Loucy (cell line): ENCODE data around the gene UQCRC1.

ENCODE experiments used
- H2AFZ ChIP-seq: fragments of 200-600 bp; sonication (generic); 2 replicates; pipeline ENCODE4 v1.6.0; 2016; ENCODE audit warnings: antibody characterized with exemption, mild to moderate bottlenecking, low read length, moderate library complexity
- H3F3A ChIP-seq: fragments of 200-600 bp; 2 replicates; pipeline ENCODE4 v1.6.0; 2016; ENCODE audit warnings: antibody characterized with exemption, low read depth, mild to moderate bottlenecking
- H3K27me3 ChIP-seq: fragments of 200-600 bp; sonication (generic); 2 replicates; pipeline ENCODE4 v1.6.1; 2014; ENCODE audit warnings: low read length, mild to moderate bottlenecking; ENCODE audit not compliant: insufficient read depth, poor library complexity, severe bottlenecking
- H3K36me3 ChIP-seq: fragments of 200-600 bp; sonication (generic); 2 replicates; pipeline ENCODE4 v1.6.1; 2016; ENCODE audit warnings: low read length; ENCODE audit not compliant: insufficient read depth
- H3K4me1 ChIP-seq: fragments of 200-600 bp; sonication (generic); 2 replicates; pipeline ENCODE4 v1.5.1; 2014; ENCODE audit warnings: low read length, mild to moderate bottlenecking; ENCODE audit not compliant: insufficient read depth, poor library complexity, severe bottlenecking
- H3K4me2 ChIP-seq: fragments of 200-600 bp; sonication (generic); 2 replicates; pipeline ENCODE4 v1.6.0; 2014; ENCODE audit warnings: antibody characterized with exemption, low read length, low read depth, mild to moderate bottlenecking; ENCODE audit not compliant: poor library complexity, severe bottlenecking
- H3K4me3 ChIP-seq: fragments of 200-600 bp; sonication (generic); 2 replicates; pipeline ENCODE4 v1.5.1; 2014; ENCODE audit warnings: low read length, mild to moderate bottlenecking, mixed read lengths; ENCODE audit not compliant: poor library complexity, severe bottlenecking
- H3K79me2 ChIP-seq: fragments of 200-600 bp; sonication (generic); 2 replicates; pipeline ENCODE4 v1.6.1; 2014; ENCODE audit warnings: low read length; ENCODE audit not compliant: insufficient read depth
- H3K9ac ChIP-seq: fragments of 200-600 bp; sonication (generic); 2 replicates; pipeline ENCODE4 v1.6.0; 2014; ENCODE audit warnings: mild to moderate bottlenecking, low read depth, low read length, moderate library complexity; ENCODE audit not compliant: poor library complexity, severe bottlenecking
- H3K9me2 ChIP-seq: fragments of 200-600 bp; sonication (generic); replicated peaks from 2 replicates; pipeline ENCODE4 v1.6.1; 2016; ENCODE audit warnings: low read depth, low read length, mixed read lengths
- H3K9me3 ChIP-seq: fragments of 200-600 bp; sonication (generic); 2 replicates; pipeline ENCODE4 v1.6.1; 2014; ENCODE audit warnings: mild to moderate bottlenecking, antibody characterized with exemption, low read length, low read depth; ENCODE audit not compliant: insufficient read depth
- H4K20me1 ChIP-seq: fragments of 200-600 bp; sonication (generic); 2 replicates; pipeline ENCODE4 v1.6.0; 2014; ENCODE audit warnings: antibody characterized with exemption, low read length, mild to moderate bottlenecking; ENCODE audit not compliant: insufficient read depth, poor library complexity, severe bottlenecking
- CTCF ChIP-seq: fragments of 200-600 bp; sonication (generic); conservative IDR thresholded peaks from 2 replicates; pipeline ENCODE4 v1.5.1; 2014; ENCODE audit warnings: mild to moderate bottlenecking, antibody characterized with exemption, low read length
- EZH2phosphoT487 ChIP-seq: fragments of 200-600 bp; IDR thresholded peaks from 2 replicates; pipeline ENCODE4 v1.6.1; 2018; ENCODE audit warnings: antibody characterized with exemption, mild to moderate bottlenecking, moderate library complexity, borderline replicate concordance

The UQCRC1 gene

GRCh38 chr3:48572517-48572916 is 36.9 kb downstream of the UQCRC1 start:
- Histone ChIP-seq H3K4me3 (no peak overlapping the region), H3K4me1 (no peaks in the 10 kb centered on the region), H3K4me2 (no peak overlapping the region), H3K9me3 (no peaks in the 10 kb centered on the region), H3K79me2 (no peaks in the 10 kb centered on the region), H4K20me1 (no peaks in the 10 kb centered on the region), H3K9me2 (no peaks in the 10 kb centered on the region), H3K9ac (no peak overlapping the region), H3F3A (no peaks in the 10 kb centered on the region), H3K36me3 (no peaks in the 10 kb centered on the region), H2AFZ (no peak overlapping the region), H3K27me3 (no peaks in the 10 kb centered on the region)
- TF ChIP-seq CTCF (no peak), EZH2phosphoT487 (no peak)

GRCh38 chr3:48571938-48572337 is 37.5 kb downstream of the UQCRC1 start:
- no peaks in the 10 kb centered on the region for H3K36me3 ChIP-seq
- H3K9me2 ChIP-seq = no peaks in the 10 kb centered on the region
- TF ChIP-seq CTCF (no peak), EZH2phosphoT487 (no peak)

GRCh38 chr3:48569808-48570450 is 39.5 kb downstream of the UQCRC1 start:
- TF ChIP-seq CTCF = no peak
- no peak for TF ChIP-seq EZH2phosphoT487
- no peaks in the 10 kb centered on the region for H4K20me1 ChIP-seq

More at GRCh38 chr3:48571938-48572337, 37.5 kb downstream of the UQCRC1 start:
- H3K9me3 ChIP-seq = no peaks in the 10 kb centered on the region
- no peak overlapping the region for H2AFZ ChIP-seq
- H3K4me2 ChIP-seq = no peak overlapping the region
- no peaks in the 10 kb centered on the region for H3K4me1 ChIP-seq
- no peak overlapping the region for H3K9ac ChIP-seq
- H3K79me2 ChIP-seq = no peaks in the 10 kb centered on the region
- H4K20me1 ChIP-seq = no peaks in the 10 kb centered on the region
- H3K27me3 ChIP-seq = no peaks in the 10 kb centered on the region
- H3K4me3 ChIP-seq = no peak overlapping the region
- no peaks in the 10 kb centered on the region for H3F3A ChIP-seq

More at GRCh38 chr3:48569808-48570450, 39.5 kb downstream of the UQCRC1 start:
- Histone ChIP-seq H3K9ac (no peak overlapping the region), H3K4me2 (no peak overlapping the region), H3F3A (no peaks in the 10 kb centered on the region), H3K4me3 (no peak overlapping the region), H3K4me1 (peaks cover 7% of the 10 kb centered on the region), H3K9me3 (no peaks in the 10 kb centered on the region), H3K79me2 (no peaks in the 10 kb centered on the region), H3K36me3 (no peaks in the 10 kb centered on the region), H2AFZ (no peak overlapping the region), H3K9me2 (no peaks in the 10 kb centered on the region), H3K27me3 (no peaks in the 10 kb centered on the region)
